A673 (cell line): ENCODE results near the gene PALLD.

Experiments used
- CTCF ChIP-seq: fragments of 300-800, 200-600 bp; sonication (generic); conservative IDR thresholded peaks from 2 replicates; pipeline ENCODE4 v1.5.1; 2017; ENCODE audit warnings: low read depth, mild to moderate bottlenecking, antibody characterized with exemption, low read length, moderate library complexity, mixed read lengths
- EZH2 ChIP-seq: fragments of 200-600 bp; sonication (generic); IDR thresholded peaks from 2 replicates; pipeline ENCODE4 v1.6.1; 2017; ENCODE audit warnings: borderline replicate concordance, low read depth, mild to moderate bottlenecking, mixed read lengths, antibody characterized with exemption, low read length; ENCODE audit not compliant: poor library complexity, severe bottlenecking

GRCh38 chr4:168925789-168926490, 429.1 kb downstream of the PALLD start:
- TF ChIP-seq EZH2 (no peak), CTCF (no peak)
